IPS-15b (cell line): Measurements from ENCODE around the gene PHACTR4.
"Not testable (repeated sequence)": the region's sequence is repeated elsewhere in the genome, so short reads cannot be mapped to it uniquely, and the experiment has no call there.

Experiments
- H3K27me3 ChIP-seq: one replicate; pipeline ENCODE4 v1.6.1; 2013; ENCODE audit warnings: low read length; ENCODE audit not compliant: control insufficient read depth, insufficient read depth
- H3K36me3 ChIP-seq: one replicate; pipeline ENCODE4 v1.6.1; 2013; ENCODE audit warnings: low read length; ENCODE audit not compliant: control insufficient read depth, insufficient read depth
- H3K4me1 ChIP-seq: one replicate; pipeline ENCODE4 v1.6.1; 2013; ENCODE audit warnings: mild to moderate bottlenecking, low read length; ENCODE audit not compliant: control insufficient read depth, insufficient read depth
- H3K4me3 ChIP-seq: one replicate; pipeline ENCODE4 v1.5.1; 2013; ENCODE audit warnings: low read depth, low read length
- H3K9ac ChIP-seq: one replicate; pipeline ENCODE4 v1.6.1; 2013; ENCODE audit warnings: low read depth, mild to moderate bottlenecking, low read length
- H3K9me3 ChIP-seq: one replicate; pipeline ENCODE4 v1.6.1; 2013; ENCODE audit warnings: mild to moderate bottlenecking, low read length; ENCODE audit not compliant: control insufficient read depth, insufficient read depth

Gene PHACTR4

GRCh38 chr1:28541414-28542015 is 172.0 kb downstream of the PHACTR4 start:
- H3K9ac ChIP-seq, H3K4me1 ChIP-seq, H3K9me3 ChIP-seq, H3K4me3 ChIP-seq, H3K27me3 ChIP-seq: not testable (repeated sequence)
- H3K36me3 ChIP-seq: peaks cover 18% of the 10 kb centered on the region

GRCh38 chr1:28545246-28545628 is 175.7 kb downstream of the PHACTR4 start:
- Histone ChIP-seq H3K9ac (no peak overlapping the region), H3K9me3 (no peaks in the 10 kb centered on the region), H3K36me3 (no peaks in the 10 kb centered on the region), H3K27me3 (no peaks in the 10 kb centered on the region), H3K4me3 (no peak overlapping the region), H3K4me1 (no peaks in the 10 kb centered on the region)

GRCh38 chr1:28548318-28548717 is 178.8 kb downstream of the PHACTR4 start:
- Histone ChIP-seq H3K9me3 (no peaks in the 10 kb centered on the region), H3K27me3 (no peaks in the 10 kb centered on the region), H3K9ac (no peak overlapping the region), H3K4me1 (no peaks in the 10 kb centered on the region), H3K4me3 (no peak overlapping the region), H3K36me3 (no peaks in the 10 kb centered on the region)
